Thyroid gland (tissue), 4 donors: ENCODE measurements around the gene GUCY1A2.

ENCODE experiments used
- POLR2A ChIP-seq, 2 donors: fragments of 450-650 bp; IDR thresholded peaks; one replicate each; pipeline ENCODE4 v1.6.1; 2017; ENCODE audit warnings: antibody characterized with exemption in 2 of 2, mild to moderate bottlenecking in 2 of 2, moderate library complexity in 1 of 2
- TF ChIP-seq, protein P1 (sequence below), 6 experiments: fragments of 200-600 bp in 3 of 6; fragments of 450-650 bp in 3 of 6; sonication (generic) in 3 of 6; IDR thresholded peaks; one replicate each; pipeline ENCODE4 v1.5.1; 2016 to 2019; ENCODE audit warnings: antibody characterized with exemption in 6 of 6, mild to moderate bottlenecking in 2 of 6, inconsistent platforms in 1 of 6, moderate library complexity in 1 of 6

DNA sequence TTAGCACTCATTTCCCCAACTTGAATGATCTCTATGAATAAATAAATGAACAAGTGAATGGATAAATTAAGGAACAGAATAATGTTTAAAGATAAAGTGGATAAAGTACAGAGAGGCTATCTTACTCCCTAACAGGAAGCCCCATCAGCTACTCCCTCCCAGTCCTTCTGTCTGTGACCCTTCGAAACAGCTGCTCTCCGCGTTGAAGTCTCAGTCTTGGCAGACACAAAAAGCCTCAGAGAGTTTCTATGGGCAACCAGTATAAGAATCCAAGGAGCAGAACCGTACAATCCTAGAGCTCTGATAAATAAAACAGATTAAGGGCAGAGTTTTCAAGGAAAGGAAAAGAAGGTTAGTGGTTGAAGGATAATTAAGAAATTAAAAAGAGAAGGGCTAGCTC is 35.0 kb downstream of the GUCY1A2 start:
- TF ChIP-seq POLR2A (IDR thresholded peaks at IDR 0.05), result no peak
- TF ChIP-seq, protein P1, sequence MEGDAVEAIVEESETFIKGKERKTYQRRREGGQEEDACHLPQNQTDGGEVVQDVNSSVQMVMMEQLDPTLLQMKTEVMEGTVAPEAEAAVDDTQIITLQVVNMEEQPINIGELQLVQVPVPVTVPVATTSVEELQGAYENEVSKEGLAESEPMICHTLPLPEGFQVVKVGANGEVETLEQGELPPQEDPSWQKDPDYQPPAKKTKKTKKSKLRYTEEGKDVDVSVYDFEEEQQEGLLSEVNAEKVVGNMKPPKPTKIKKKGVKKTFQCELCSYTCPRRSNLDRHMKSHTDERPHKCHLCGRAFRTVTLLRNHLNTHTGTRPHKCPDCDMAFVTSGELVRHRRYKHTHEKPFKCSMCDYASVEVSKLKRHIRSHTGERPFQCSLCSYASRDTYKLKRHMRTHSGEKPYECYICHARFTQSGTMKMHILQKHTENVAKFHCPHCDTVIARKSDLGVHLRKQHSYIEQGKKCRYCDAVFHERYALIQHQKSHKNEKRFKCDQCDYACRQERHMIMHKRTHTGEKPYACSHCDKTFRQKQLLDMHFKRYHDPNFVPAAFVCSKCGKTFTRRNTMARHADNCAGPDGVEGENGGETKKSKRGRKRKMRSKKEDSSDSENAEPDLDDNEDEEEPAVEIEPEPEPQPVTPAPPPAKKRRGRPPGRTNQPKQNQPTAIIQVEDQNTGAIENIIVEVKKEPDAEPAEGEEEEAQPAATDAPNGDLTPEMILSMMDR (IDR thresholded peaks at IDR 0.05), result no peak
